ENCODE results near the gene FGD6.

DNA sequence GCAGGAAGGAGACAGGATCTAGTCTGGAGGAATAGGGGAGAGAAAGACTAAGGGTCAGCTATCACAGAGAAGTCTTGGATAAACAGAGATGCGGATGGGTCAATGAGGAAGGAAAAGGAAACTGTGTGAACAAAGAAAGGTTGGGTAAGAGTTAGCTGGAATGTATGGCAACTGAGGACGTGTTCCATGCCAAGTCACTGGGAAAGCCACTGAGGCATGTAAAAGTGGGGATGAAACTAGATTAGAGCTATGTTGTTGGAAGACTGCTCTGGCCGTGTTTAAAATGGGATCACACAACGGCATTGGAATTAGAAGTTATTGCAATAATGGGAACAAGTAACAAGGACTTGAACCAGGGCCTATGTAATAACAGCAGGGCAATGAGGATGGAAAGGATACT, 139.9 kb downstream of the FGD6 start:
- TF ChIP-seq EZH2 (IDR thresholded peaks at IDR 0.05; ENCODE audit: low read depth, unreplicated experiment) (no peak), JUNB (IDR thresholded peaks at IDR 0.05; ENCODE audit: unreplicated experiment) (no peak), POLR2AphosphoS5 (IDR thresholded peaks at IDR 0.05; ENCODE audit: low read depth) (no peak), REST (IDR thresholded peaks at IDR 0.05; ENCODE audit: unreplicated experiment) (no peak), STAT1 (IDR thresholded peaks at IDR 0.05; ENCODE audit: unreplicated experiment) (no peak)
- TF ChIP-seq, protein P1, sequence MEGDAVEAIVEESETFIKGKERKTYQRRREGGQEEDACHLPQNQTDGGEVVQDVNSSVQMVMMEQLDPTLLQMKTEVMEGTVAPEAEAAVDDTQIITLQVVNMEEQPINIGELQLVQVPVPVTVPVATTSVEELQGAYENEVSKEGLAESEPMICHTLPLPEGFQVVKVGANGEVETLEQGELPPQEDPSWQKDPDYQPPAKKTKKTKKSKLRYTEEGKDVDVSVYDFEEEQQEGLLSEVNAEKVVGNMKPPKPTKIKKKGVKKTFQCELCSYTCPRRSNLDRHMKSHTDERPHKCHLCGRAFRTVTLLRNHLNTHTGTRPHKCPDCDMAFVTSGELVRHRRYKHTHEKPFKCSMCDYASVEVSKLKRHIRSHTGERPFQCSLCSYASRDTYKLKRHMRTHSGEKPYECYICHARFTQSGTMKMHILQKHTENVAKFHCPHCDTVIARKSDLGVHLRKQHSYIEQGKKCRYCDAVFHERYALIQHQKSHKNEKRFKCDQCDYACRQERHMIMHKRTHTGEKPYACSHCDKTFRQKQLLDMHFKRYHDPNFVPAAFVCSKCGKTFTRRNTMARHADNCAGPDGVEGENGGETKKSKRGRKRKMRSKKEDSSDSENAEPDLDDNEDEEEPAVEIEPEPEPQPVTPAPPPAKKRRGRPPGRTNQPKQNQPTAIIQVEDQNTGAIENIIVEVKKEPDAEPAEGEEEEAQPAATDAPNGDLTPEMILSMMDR (conservative IDR thresholded peaks at IDR 0.05; ENCODE audit: low read depth in 2 of 2): no peak
